C4-2B (cell line): ENCODE results near the gene IGF2.

Experiments
- ZFX ChIP-seq: fragments of 450-650 bp; IDR thresholded peaks from 2 replicates; pipeline ENCODE4 v1.6.1; 2017
- TF ChIP-seq, protein P1 (sequence below): fragments of 450-650 bp; conservative IDR thresholded peaks from 2 replicates; pipeline ENCODE4 v1.5.1; 2017; ENCODE audit warnings: mild to moderate bottlenecking

DNA sequence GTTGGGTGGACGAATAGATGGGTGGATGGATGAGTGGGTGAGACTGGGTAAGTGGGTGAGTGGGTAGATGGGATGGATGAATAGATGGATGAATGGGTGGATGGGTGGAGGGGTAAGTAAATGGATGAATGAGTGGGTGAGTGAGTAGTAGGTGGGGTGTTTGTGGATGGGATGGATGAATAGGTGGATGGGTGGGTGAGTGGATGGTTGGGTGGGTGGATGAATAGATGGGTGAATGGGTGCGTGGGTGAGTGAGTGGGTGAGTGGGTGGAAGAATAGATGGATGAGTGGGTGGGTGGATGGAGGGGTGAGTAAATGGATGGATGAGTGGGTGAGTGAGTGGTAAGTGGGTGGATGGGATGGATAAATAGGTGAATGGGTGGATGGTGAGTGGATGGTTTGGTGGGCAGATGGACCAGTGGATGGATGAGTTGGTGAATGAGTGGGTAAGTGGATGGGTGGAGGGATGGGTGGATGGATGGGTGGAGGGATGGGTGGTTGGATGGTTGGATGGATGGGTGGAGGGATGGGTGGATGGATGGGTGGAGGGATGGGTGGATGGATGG is 12.6 kb downstream of the IGF2 start:
- TF ChIP-seq, protein P1, sequence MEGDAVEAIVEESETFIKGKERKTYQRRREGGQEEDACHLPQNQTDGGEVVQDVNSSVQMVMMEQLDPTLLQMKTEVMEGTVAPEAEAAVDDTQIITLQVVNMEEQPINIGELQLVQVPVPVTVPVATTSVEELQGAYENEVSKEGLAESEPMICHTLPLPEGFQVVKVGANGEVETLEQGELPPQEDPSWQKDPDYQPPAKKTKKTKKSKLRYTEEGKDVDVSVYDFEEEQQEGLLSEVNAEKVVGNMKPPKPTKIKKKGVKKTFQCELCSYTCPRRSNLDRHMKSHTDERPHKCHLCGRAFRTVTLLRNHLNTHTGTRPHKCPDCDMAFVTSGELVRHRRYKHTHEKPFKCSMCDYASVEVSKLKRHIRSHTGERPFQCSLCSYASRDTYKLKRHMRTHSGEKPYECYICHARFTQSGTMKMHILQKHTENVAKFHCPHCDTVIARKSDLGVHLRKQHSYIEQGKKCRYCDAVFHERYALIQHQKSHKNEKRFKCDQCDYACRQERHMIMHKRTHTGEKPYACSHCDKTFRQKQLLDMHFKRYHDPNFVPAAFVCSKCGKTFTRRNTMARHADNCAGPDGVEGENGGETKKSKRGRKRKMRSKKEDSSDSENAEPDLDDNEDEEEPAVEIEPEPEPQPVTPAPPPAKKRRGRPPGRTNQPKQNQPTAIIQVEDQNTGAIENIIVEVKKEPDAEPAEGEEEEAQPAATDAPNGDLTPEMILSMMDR: no peak
- TF ChIP-seq ZFX: no peak
